GM12892 (cell line): ENCODE data around the gene SAMD14.

ENCODE experiments used
- POLR2A ChIP-seq: IDR thresholded peaks from 2 replicates; pipeline ENCODE4 v1.6.1; 2011; ENCODE audit warnings: low read depth, low read length, control low read depth
- POLR2AphosphoS5 ChIP-seq: IDR thresholded peaks from 2 replicates; pipeline ENCODE4 v1.6.1; 2011; ENCODE audit warnings: low read depth, low read length, control low read depth

- TF ChIP-seq POLR2A (no peak), POLR2AphosphoS5 (no peak)
These were observed 43.0 kb upstream of the SAMD14 start for GRCh38 chr17:50172936-50173334.
